GM23338 (cell line): Measurements from ENCODE around the gene CEPT1. TPM values are rescaled to one million over a fixed set of nuclear protein-coding genes. Genes with fewer than 3 reads are reported as not detected.

Experiments used
- ATAC-seq: fragments of 200-7000 bp; cut with Tn5 transposase; 3 replicates; pipeline ENCODE4 v1.9.1; 2020
- DNase-seq: peaks from one replicate; pipeline ENCODE4 v3.0.0-alpha.2; 2015; ENCODE audit warnings: low spot score
- H2AFZ ChIP-seq: fragments of 200-600 bp; sonication (generic); 2 replicates; pipeline ENCODE4 v1.8.0; 2016; ENCODE audit warnings: antibody characterized with exemption, mild to moderate bottlenecking, moderate library complexity
- H3F3A ChIP-seq: fragments of 200-600 bp; sonication (generic); replicated peaks from 2 replicates; pipeline ENCODE4 v1.8.0; 2017; ENCODE audit warnings: antibody characterized with exemption, mixed run types, low read depth
- H3K27ac ChIP-seq: fragments of 200-600 bp; sonication (generic); 2 replicates; pipeline ENCODE4 v1.6.1; 2016; ENCODE audit warnings: low read depth
- H3K27me3 ChIP-seq: fragments of 200-600 bp; sonication (generic); 2 replicates; pipeline ENCODE4 v1.8.0; 2016; ENCODE audit warnings: mild to moderate bottlenecking, mixed run types, moderate library complexity; ENCODE audit not compliant: insufficient read depth
- H3K36me3 ChIP-seq: fragments of 200-600 bp; sonication (generic); 2 replicates; pipeline ENCODE4 v1.8.0; 2016; ENCODE audit warnings: mild to moderate bottlenecking; ENCODE audit not compliant: insufficient read depth
- H3K4me1 ChIP-seq: fragments of 200-600 bp; sonication (generic); 2 replicates; pipeline ENCODE4 v1.8.0; 2016; ENCODE audit warnings: mild to moderate bottlenecking, moderate library complexity; ENCODE audit not compliant: insufficient read depth
- H3K4me2 ChIP-seq: fragments of 200-600 bp; sonication (generic); 2 replicates; pipeline ENCODE4 v1.7.1; 2017; ENCODE audit warnings: mixed run types
- H3K4me3 ChIP-seq: fragments of 200-600 bp; sonication (generic); 2 replicates; pipeline ENCODE4 v1.6.1; 2016; ENCODE audit warnings: mixed run types
- H3K79me2 ChIP-seq: fragments of 200-600 bp; sonication (generic); replicated peaks from 2 replicates; pipeline ENCODE4 v1.8.0; 2017; ENCODE audit warnings: mild to moderate bottlenecking; ENCODE audit not compliant: insufficient read depth
- H3K9me2 ChIP-seq: fragments of 200-600 bp; sonication (generic); 2 replicates; pipeline ENCODE4 v1.8.0; 2017; ENCODE audit not compliant: insufficient read depth
- H4K20me1 ChIP-seq: fragments of 200-600 bp; sonication (generic); replicated peaks from 2 replicates; pipeline ENCODE4 v1.8.0; 2017; ENCODE audit warnings: mild to moderate bottlenecking; ENCODE audit not compliant: insufficient read depth
- H3K27ac Mint-ChIP-seq: 2 replicates; pipeline ENCODE4 v1.8.0; 2020; ENCODE audit warnings: inconsistent platforms, mild to moderate bottlenecking, moderate library complexity, mixed read lengths
- H3K27me3 Mint-ChIP-seq: 3 replicates; pipeline ENCODE4 v1.8.0; 2022; ENCODE audit warnings: low read depth, mild to moderate bottlenecking, moderate library complexity, mixed read lengths, inconsistent platforms; ENCODE audit not compliant: insufficient read depth, poor library complexity
- H3K36me3 Mint-ChIP-seq: 3 replicates; pipeline ENCODE4 v1.8.0; 2021; ENCODE audit warnings: low read depth, mild to moderate bottlenecking, inconsistent platforms, moderate library complexity, mixed read lengths
- H3K4me1 Mint-ChIP-seq: 3 replicates; pipeline ENCODE4 v1.8.0; 2020; ENCODE audit warnings: mild to moderate bottlenecking, inconsistent platforms, mixed read lengths
- H3K4me3 Mint-ChIP-seq: 3 replicates; pipeline ENCODE4 v1.8.0; 2021; ENCODE audit warnings: moderate library complexity, mild to moderate bottlenecking, inconsistent platforms, mixed read lengths
- H3K9me3 Mint-ChIP-seq: 3 replicates; pipeline ENCODE4 v1.8.0; 2020; ENCODE audit warnings: moderate library complexity, mild to moderate bottlenecking, inconsistent platforms, mixed read lengths
- CREB1 ChIP-seq: fragments of 250-450 bp; sonication (Bioruptor Pico); IDR thresholded peaks from 2 replicates; pipeline ENCODE4 v1.5.0; 2020; ENCODE audit warnings: low read depth, mild to moderate bottlenecking, moderate library complexity
- ETS1 ChIP-seq: IDR thresholded peaks from 2 replicates; pipeline ENCODE4 v1.6.1; 2016; ENCODE audit warnings: antibody characterized with exemption
- EZH2 ChIP-seq: fragments of 200-600 bp; sonication (generic); IDR thresholded peaks from one replicate; pipeline ENCODE4 v1.8.0; 2017; ENCODE audit warnings: antibody characterized with exemption, mild to moderate bottlenecking, low read depth; ENCODE audit not compliant: unreplicated experiment
- EZH2phosphoT487 ChIP-seq: fragments of 200-600 bp; sonication (generic); IDR thresholded peaks from one replicate; pipeline ENCODE4 v1.8.1; 2018; ENCODE audit warnings: antibody characterized with exemption; ENCODE audit not compliant: unreplicated experiment
- JUNB ChIP-seq: IDR thresholded peaks from one replicate; pipeline ENCODE4 v1.6.1; 2016; ENCODE audit warnings: antibody characterized with exemption; ENCODE audit not compliant: unreplicated experiment
- NANOG ChIP-seq: IDR thresholded peaks from 2 replicates; pipeline ENCODE4 v1.6.1; 2016; ENCODE audit warnings: antibody characterized with exemption, borderline replicate concordance
- STAT1 ChIP-seq: IDR thresholded peaks from one replicate; pipeline ENCODE4 v1.6.1; 2016; ENCODE audit warnings: antibody characterized with exemption; ENCODE audit not compliant: unreplicated experiment
- ZNF114 ChIP-seq: fragments of 250-450 bp; sonication (Bioruptor Pico); IDR thresholded peaks from 2 replicates; pipeline ENCODE4 v1.5.0; 2020; ENCODE audit warnings: mild to moderate bottlenecking, moderate library complexity
- ZNF331 ChIP-seq: fragments of 250-450 bp; sonication (Bioruptor Pico); IDR thresholded peaks from 2 replicates; pipeline ENCODE4 v1.5.0; 2020; ENCODE audit warnings: low read depth, mild to moderate bottlenecking, moderate library complexity
- ZNF462 ChIP-seq: fragments of 250-450 bp; sonication (Bioruptor Pico); IDR thresholded peaks from 2 replicates; pipeline ENCODE4 v1.5.0; 2020; ENCODE audit warnings: mild to moderate bottlenecking, moderate library complexity
- polyA plus RNA-seq: library from polyadenylated mRNA; unstranded; fragments of >200 nt; fragmentation: Nextera tagmentation; extraction: Ambion mirVana; gene quantifications from 2 replicates; pipeline ENCODE4 v1.2.1, GENCODE V29; 2016
- total RNA-seq: library from RNA; depleted of rRNA; stranded (reverse); fragments of >200 nt; shearing (Covaris generic); gene quantifications from 2 replicates; pipeline ENCODE4 v1.2.3, GENCODE V29; 2014
- TF ChIP-seq, protein P1 (sequence below): IDR thresholded peaks from one replicate; pipeline ENCODE4 v1.6.1; 2018; ENCODE audit warnings: antibody characterized with exemption; ENCODE audit not compliant: unreplicated experiment
- TF ChIP-seq, protein P2 (sequence below), 2 experiments: fragments of 200-600 bp in 1 of 2; sonication (generic) in 1 of 2; conservative IDR thresholded peaks; 2 replicates each; pipeline versions ENCODE4 v1.5.1 to v1.6.1; 2016 to 2017; ENCODE audit warnings: antibody characterized with exemption in 2 of 2, low read depth in 2 of 2, mild to moderate bottlenecking in 2 of 2, moderate library complexity in 1 of 2

CEPT1 gene
- total and polyA plus RNA-seq, 2 experiments from 2014 or later, result 17.3 to 39.5 TPM

DNA sequence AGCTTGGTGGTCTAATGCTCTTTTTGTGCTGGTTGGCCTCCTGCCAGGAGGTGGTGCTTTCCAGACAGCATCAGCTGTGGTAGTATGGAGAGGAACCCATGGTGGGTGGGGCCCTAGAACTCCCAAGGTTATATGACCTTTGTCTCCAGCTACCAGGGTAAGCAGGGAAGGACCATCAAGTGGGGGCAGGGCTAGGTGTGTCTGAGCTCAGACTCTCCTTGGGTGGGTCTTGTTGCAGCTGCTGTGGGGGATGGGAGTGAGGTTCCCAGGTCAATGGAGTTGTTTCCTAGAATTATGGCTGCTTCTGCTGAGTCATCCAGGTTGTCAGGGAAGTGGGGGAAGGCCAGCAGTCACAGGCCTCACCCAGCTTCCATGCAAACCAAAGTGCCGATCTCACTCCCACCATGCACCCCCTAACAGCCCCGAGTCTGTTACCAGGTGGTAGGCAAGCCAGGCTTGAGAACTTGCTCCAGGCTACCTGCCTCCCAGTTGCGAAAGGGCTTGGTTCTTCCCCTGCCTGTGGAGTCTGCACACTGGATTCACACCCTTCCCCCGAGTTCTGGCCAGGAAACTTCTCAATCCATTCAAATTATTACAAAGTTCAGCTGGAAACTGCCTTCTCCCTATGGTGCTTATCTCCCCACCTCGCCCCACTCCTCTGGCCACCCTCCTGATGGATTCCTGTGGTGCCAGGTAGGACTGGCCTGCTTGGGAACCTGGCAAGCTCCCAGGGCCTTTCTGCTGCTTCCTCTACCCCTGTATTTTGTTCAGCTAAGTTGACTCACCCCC, 38.0 kb upstream of the CEPT1 start:
- H3K4me3 ChIP-seq, result no peak overlapping the region
- H3K9me3 Mint-ChIP-seq, result peaks cover 64% of the 10 kb centered on the region
- H3K79me2 ChIP-seq, result no peaks in the 10 kb centered on the region
- H3K36me3 Mint-ChIP-seq, result peaks cover 39% of the 10 kb centered on the region
- no peaks in the 10 kb centered on the region for H3K27me3 ChIP-seq
- no peaks in the 10 kb centered on the region for H3F3A ChIP-seq
- no peaks in the 10 kb centered on the region for H3K4me1 Mint-ChIP-seq
- DNase-seq (no peak), ATAC-seq (no peak)
- 0 out of 2 replicates have a peak, but pooled peaks cover 5% of the 10 kb centered on the region for H3K36me3 ChIP-seq
- TF ChIP-seq ZNF462 (CRISPR knock-in tag) (no peak), EZH2 (no peak), STAT1 (no peak), ZNF114 (no peak), NANOG (no peak), JUNB (no peak), CREB1 (CRISPR knock-in tag) (no peak), ETS1 (no peak), ZNF331 (CRISPR knock-in tag) (no peak), EZH2phosphoT487 (no peak)
- TF ChIP-seq, protein P1, sequence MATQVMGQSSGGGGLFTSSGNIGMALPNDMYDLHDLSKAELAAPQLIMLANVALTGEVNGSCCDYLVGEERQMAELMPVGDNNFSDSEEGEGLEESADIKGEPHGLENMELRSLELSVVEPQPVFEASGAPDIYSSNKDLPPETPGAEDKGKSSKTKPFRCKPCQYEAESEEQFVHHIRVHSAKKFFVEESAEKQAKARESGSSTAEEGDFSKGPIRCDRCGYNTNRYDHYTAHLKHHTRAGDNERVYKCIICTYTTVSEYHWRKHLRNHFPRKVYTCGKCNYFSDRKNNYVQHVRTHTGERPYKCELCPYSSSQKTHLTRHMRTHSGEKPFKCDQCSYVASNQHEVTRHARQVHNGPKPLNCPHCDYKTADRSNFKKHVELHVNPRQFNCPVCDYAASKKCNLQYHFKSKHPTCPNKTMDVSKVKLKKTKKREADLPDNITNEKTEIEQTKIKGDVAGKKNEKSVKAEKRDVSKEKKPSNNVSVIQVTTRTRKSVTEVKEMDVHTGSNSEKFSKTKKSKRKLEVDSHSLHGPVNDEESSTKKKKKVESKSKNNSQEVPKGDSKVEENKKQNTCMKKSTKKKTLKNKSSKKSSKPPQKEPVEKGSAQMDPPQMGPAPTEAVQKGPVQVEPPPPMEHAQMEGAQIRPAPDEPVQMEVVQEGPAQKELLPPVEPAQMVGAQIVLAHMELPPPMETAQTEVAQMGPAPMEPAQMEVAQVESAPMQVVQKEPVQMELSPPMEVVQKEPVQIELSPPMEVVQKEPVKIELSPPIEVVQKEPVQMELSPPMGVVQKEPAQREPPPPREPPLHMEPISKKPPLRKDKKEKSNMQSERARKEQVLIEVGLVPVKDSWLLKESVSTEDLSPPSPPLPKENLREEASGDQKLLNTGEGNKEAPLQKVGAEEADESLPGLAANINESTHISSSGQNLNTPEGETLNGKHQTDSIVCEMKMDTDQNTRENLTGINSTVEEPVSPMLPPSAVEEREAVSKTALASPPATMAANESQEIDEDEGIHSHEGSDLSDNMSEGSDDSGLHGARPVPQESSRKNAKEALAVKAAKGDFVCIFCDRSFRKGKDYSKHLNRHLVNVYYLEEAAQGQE, result no peak
- TF ChIP-seq, protein P2, sequence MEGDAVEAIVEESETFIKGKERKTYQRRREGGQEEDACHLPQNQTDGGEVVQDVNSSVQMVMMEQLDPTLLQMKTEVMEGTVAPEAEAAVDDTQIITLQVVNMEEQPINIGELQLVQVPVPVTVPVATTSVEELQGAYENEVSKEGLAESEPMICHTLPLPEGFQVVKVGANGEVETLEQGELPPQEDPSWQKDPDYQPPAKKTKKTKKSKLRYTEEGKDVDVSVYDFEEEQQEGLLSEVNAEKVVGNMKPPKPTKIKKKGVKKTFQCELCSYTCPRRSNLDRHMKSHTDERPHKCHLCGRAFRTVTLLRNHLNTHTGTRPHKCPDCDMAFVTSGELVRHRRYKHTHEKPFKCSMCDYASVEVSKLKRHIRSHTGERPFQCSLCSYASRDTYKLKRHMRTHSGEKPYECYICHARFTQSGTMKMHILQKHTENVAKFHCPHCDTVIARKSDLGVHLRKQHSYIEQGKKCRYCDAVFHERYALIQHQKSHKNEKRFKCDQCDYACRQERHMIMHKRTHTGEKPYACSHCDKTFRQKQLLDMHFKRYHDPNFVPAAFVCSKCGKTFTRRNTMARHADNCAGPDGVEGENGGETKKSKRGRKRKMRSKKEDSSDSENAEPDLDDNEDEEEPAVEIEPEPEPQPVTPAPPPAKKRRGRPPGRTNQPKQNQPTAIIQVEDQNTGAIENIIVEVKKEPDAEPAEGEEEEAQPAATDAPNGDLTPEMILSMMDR (conservative IDR thresholded peaks at IDR 0.05; ENCODE audit: low read depth in 2 of 2), result no peak
- no peak overlapping the region for H3K4me3 Mint-ChIP-seq
- H3K27ac ChIP-seq, result no peak overlapping the region
- peaks cover 2% of the 10 kb centered on the region for H3K27me3 Mint-ChIP-seq
- H2AFZ ChIP-seq, result no peak overlapping the region
- H4K20me1 ChIP-seq, result no peaks in the 10 kb centered on the region
- no peaks in the 10 kb centered on the region for H3K4me1 ChIP-seq
- no peaks in the 10 kb centered on the region; the same call in 1 of the 2 replicates for H3K9me2 ChIP-seq
- H3K4me2 ChIP-seq, result no peak overlapping the region
- H3K27ac Mint-ChIP-seq, result no peak overlapping the region
